Esophagus squamous epithelium (tissue), 5 donors: ENCODE results near the gene RRAS2. TPM values are rescaled to one million over a fixed set of nuclear protein-coding genes. Genes with fewer than 3 reads are reported as not detected.

Experiments
- DNase-seq: peaks from one replicate; lab custom pipeline; 2025; lab: John Stamatoyannopoulos, UW
- H3K27ac ChIP-seq, 4 donors: fragments of 200-600 bp; sonication (generic); one replicate each; pipeline ENCODE4 v1.5.1; 2016 to 2019; ENCODE audit warnings: mild to moderate bottlenecking in 1 of 4
- H3K27me3 ChIP-seq, 4 donors: fragments of 200-600 bp; sonication (generic); 1 replicate in 3 of 4; 2 replicates in 1 of 4; pipeline versions ENCODE4 v1.5.1 to v1.6.0; 2017 to 2021; ENCODE audit warnings: antibody characterized with exemption in 1 of 4
- H3K36me3 ChIP-seq, 3 donors: fragments of 200-600 bp; sonication (generic); one replicate each; pipeline ENCODE4 v1.5.1; 2016 to 2019
- H3K4me1 ChIP-seq, 3 donors: fragments of 200-600 bp; sonication (generic); one replicate each; pipeline ENCODE4 v1.5.1; 2017 to 2019
- H3K4me3 ChIP-seq, 4 donors: fragments of 200-600 bp; sonication (generic); 1 replicate in 3 of 4; 2 replicates in 1 of 4; pipeline ENCODE4 v1.5.1; 2016 to 2019; ENCODE audit warnings: mild to moderate bottlenecking in 2 of 4, moderate library complexity in 1 of 4
- H3K9me3 ChIP-seq, 3 donors: fragments of 200-600 bp; sonication (generic); one replicate each; pipeline ENCODE4 v1.5.1; 2016 to 2019
- CTCF ChIP-seq, 6 experiments: fragments of 450-650 bp in 4 of 6; fragments of 200-600 bp in 2 of 6; sonication (generic) in 2 of 6; IDR thresholded peaks; one replicate each; pipeline ENCODE4 v1.5.1; 2016 to 2019; ENCODE audit warnings: antibody characterized with exemption in 6 of 6, mild to moderate bottlenecking in 4 of 6, moderate library complexity in 4 of 6
- POLR2A ChIP-seq, 4 donors: fragments of 450-650 bp; IDR thresholded peaks; one replicate each; pipeline ENCODE4 v1.6.1; 2017; ENCODE audit warnings: antibody characterized with exemption in 4 of 4, mild to moderate bottlenecking in 4 of 4, moderate library complexity in 3 of 4
- WGBS, 2 donors: methylation state at CpG; one replicate each; pipeline ENCODE4 v1.1.5; 2018; 5-methylcytosine and 5-hydroxymethylcytosine counted together
- intact Hi-C: fragments of 100-400 bp; cut with DNase I; formaldehyde crosslinking; loops from one replicate; pipeline ENCODE4 v1.15.0; 2022
- total RNA-seq, 4 donors: library from RNA; depleted of rRNA; stranded (reverse); fragments of >200 nt; gene quantifications; one replicate each; pipeline ENCODE4 v1.1.0, GENCODE V29; 2016
- donor health status: DM: yes; HTN: yes; CAD: no.

RRAS2 gene
- total RNA-seq, 4 donors from 2014 or later = 14.1 to 42.5 (median 29.0) TPM

- intact Hi-C loops = no loop called here
- Histone ChIP-seq H3K9me3 (no peaks in the 10 kb centered on the region), H3K27me3 (no peaks in the 10 kb centered on the region), H3K4me3 (no peak overlapping the region), H3K4me1 (no peaks in the 10 kb centered on the region), H3K36me3 (no peaks in the 10 kb centered on the region), H3K27ac (no peak overlapping the region)
- TF ChIP-seq CTCF (IDR thresholded peaks at IDR 0.05) (no peak), POLR2A (IDR thresholded peaks at IDR 0.05) (no peak)
- no peak for DNase-seq
- WGBS, 2 donors = 80 to 93% methylated on average over 6 of the region's 6 CpGs
These were observed 34.9 kb upstream of the RRAS2 start for GRCh38 chr11:14393889-14394288.

GRCh38 chr11:14393129-14393528, 34.1 kb upstream of the RRAS2 start:
- Histone ChIP-seq H3K4me3 (no peak overlapping the region), H3K9me3 (no peaks in the 10 kb centered on the region)

DNA sequence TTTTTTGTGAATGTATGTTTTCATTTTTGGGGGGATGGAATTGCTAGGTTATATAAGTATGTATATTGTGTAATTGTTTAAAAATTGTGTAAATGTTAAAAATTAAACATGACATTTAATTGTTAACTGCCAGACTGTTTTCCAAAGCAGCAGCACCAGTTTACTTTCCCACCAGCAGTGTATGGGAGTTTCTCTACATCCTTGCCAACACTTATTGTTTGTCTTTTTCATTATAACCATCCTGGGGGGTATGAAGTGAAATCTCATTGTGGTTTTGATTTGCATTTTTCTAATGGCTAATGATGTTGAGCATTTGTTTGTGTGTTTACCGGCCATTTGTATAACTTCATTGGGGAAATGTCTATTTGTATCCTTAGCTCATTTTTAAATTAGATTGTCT, 31.7 kb upstream of the RRAS2 start:
- Histone ChIP-seq H3K36me3 (no peaks in the 10 kb centered on the region), H3K4me1 (no peaks in the 10 kb centered on the region), H3K27ac (no peak overlapping the region), H3K27me3 (no peaks in the 10 kb centered on the region), H3K9me3 (no peaks in the 10 kb centered on the region), H3K4me3 (no peak overlapping the region)
- TF ChIP-seq POLR2A (IDR thresholded peaks at IDR 0.05) (no peak), CTCF (IDR thresholded peaks at IDR 0.05) (no peak)
- DNase-seq = no peak
- intact Hi-C loops = no loop called here
- WGBS, 2 donors = 79 to 85% methylated on average over 1 of the region's 1 CpG

More at GRCh38 chr11:14393129-14393528, 34.1 kb upstream of the RRAS2 start:
- no peaks in the 10 kb centered on the region for H3K4me1 ChIP-seq
- DNase-seq = no peak
- H3K36me3 ChIP-seq = no peaks in the 10 kb centered on the region
- TF ChIP-seq CTCF (IDR thresholded peaks at IDR 0.05) (no peak), POLR2A (IDR thresholded peaks at IDR 0.05) (no peak)
- intact Hi-C loops = no loop called here
- WGBS, 2 donors = 92 to 96% methylated on average over 5 of the region's 5 CpGs
- H3K27me3 ChIP-seq = no peaks in the 10 kb centered on the region
- H3K27ac ChIP-seq = no peak overlapping the region

GRCh38 chr11:14388352-14388751, 29.4 kb upstream of the RRAS2 start:
- intact Hi-C loops = no loop called here
- no peak for DNase-seq
- TF ChIP-seq CTCF (IDR thresholded peaks at IDR 0.05) = no peak
- TF ChIP-seq POLR2A (IDR thresholded peaks at IDR 0.05) = no peak
- Histone ChIP-seq H3K4me3 (no peak overlapping the region), H3K36me3 (no peaks in the 10 kb centered on the region), H3K9me3 (no peaks in the 10 kb centered on the region), H3K27ac (no peak overlapping the region), H3K4me1 (no peaks in the 10 kb centered on the region), H3K27me3 (no peaks in the 10 kb centered on the region)
- WGBS, 2 donors = 68 to 70% methylated on average over 4 of the region's 4 CpGs

DNA sequence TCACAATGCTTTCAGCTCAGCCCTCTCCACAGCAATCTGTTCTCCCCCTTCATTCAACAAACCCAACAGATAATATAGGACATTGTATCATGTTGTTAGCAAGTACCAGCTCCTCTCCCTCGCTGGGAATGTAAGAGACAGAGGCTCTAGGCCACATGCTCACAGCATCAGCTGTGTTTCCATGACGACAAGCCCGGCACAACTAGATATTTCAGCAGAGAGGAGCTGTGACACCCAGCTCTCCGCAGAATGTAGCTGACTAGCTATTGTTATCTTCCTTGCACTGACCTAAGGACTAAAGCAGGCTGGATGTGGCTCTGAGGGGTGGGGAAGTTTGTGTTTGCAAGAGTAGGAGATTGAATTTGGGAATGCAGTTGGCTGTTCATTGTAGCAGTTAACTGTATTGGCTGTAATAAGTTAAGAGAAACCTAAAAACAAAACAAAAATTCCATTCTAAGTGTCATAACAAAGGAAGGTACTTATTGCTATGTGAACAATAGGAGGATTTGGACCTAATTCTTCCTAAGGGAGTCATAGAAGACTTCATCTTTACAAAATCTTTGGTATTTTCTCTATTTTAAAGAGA, 28.0 kb upstream of the RRAS2 start:
- Histone ChIP-seq H3K9me3 (no peaks in the 10 kb centered on the region), H3K4me3 (no peak overlapping the region), H3K36me3 (no peaks in the 10 kb centered on the region), H3K27ac (no peak overlapping the region), H3K27me3 (no peaks in the 10 kb centered on the region), H3K4me1 (no peaks in the 10 kb centered on the region)
- no peak for TF ChIP-seq POLR2A (IDR thresholded peaks at IDR 0.05)
- TF ChIP-seq CTCF (IDR thresholded peaks at IDR 0.05) = no peak
- 33 to 65% methylated on average over 1 to 4 of the region's 4 CpGs for WGBS, 2 donors
- DNase-seq = no peak
- intact Hi-C loops = no loop called here
